Spinal cord (tissue), 10 donors: ENCODE measurements around the gene ELOA2. TPM values are rescaled to one million over a fixed set of nuclear protein-coding genes. Genes with fewer than 3 reads are reported as not detected.
"Not testable (repeated sequence)": the region's sequence is repeated elsewhere in the genome, so short reads cannot be mapped to it uniquely, and the experiment has no call there.

Source experiments
- DNase-seq, 6 donors: peaks; one replicate each; pipeline versions ENCODE4 v3.0.0 to v3.0.0-alpha.2; 2013 to 2015; ENCODE audit warnings: low spot score in 6 of 6, low read depth in 4 of 6
- H3K27ac ChIP-seq: one replicate; pipeline ENCODE4 v1.5.1; 2013; ENCODE audit warnings: low read depth, low read length, control low read depth
- H3K27me3 ChIP-seq: one replicate; pipeline ENCODE4 v1.6.1; 2013; ENCODE audit warnings: low read length; ENCODE audit not compliant: control insufficient read depth, insufficient read depth
- H3K36me3 ChIP-seq: one replicate; pipeline ENCODE4 v1.6.1; 2013; ENCODE audit warnings: low read length; ENCODE audit not compliant: control insufficient read depth, insufficient read depth
- H3K4me1 ChIP-seq: one replicate; pipeline ENCODE4 v1.6.1; 2013; ENCODE audit warnings: low read length; ENCODE audit not compliant: control insufficient read depth, insufficient read depth
- H3K4me3 ChIP-seq: one replicate; pipeline ENCODE4 v1.5.1; 2013; ENCODE audit warnings: low read depth, low read length, control low read depth
- H3K9me3 ChIP-seq: one replicate; pipeline ENCODE4 v1.6.1; 2013; ENCODE audit warnings: low read length; ENCODE audit not compliant: control insufficient read depth, insufficient read depth
- WGBS: methylation state at CpG from one replicate; pipeline ENCODE4 v1.1.5; 2013; ENCODE audit warnings: missing lambda C conversion rate; ENCODE audit not compliant: insufficient coverage; 5-methylcytosine and 5-hydroxymethylcytosine counted together
- polyA plus RNA-seq, 2 donors: library from polyadenylated mRNA; unstranded; fragments of 120-200 nt; gene quantifications; one replicate each; pipeline ENCODE4 v1.2.1, GENCODE V29; 2013; ENCODE audit not compliant: insufficient read length in 2 of 2
- total RNA-seq, 2 donors: library from RNA; depleted of rRNA in 1 of 2; stranded (reverse); fragments of 120-200 nt in 1 of 2; fragments of >200 nt in 1 of 2; gene quantifications; one replicate each; pipeline versions ENCODE4 v1.2.3 to v1.2.4, GENCODE V29; 2013 to 2014
- donor health status: healthy.

ELOA2 gene
- total and polyA plus RNA-seq, 4 donors: 0.06 TPM; not detected in 3

DNA sequence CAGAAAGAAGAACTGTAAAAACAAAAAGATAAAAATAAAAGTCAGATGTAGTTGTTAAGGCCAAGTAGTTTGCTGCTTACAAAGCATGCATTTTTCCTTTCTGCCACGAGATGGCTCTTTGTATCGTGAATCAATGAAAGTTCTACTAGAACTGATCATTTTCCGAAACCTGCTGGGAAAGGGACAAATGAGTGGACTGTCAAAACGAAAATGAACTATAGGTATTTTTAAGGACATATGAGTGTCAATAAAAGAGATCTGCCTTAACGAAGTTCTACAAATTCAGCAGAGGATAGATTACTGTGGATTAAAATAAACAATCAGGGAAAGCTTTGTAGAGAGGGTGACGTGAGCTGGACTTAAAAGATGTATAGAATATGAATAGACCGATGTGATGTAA is 15.0 kb upstream of the ELOA2 start:
- no peak overlapping the region for H3K27ac ChIP-seq
- DNase-seq: peak; percentile 21 to 88 (median 40)
- no peaks in the 10 kb centered on the region for H3K36me3 ChIP-seq
- 40% methylated on average over 6 of the region's 7 CpGs for WGBS
- H3K9me3 ChIP-seq: no peaks in the 10 kb centered on the region
- no peaks in the 10 kb centered on the region for H3K27me3 ChIP-seq
- H3K4me3 ChIP-seq: no peak overlapping the region
- H3K4me1 ChIP-seq: no peaks in the 10 kb centered on the region

GRCh38 chr18:47040982-47041381 is 5.6 kb upstream of the ELOA2 start:
- Histone ChIP-seq H3K27ac (no peak overlapping the region), H3K36me3 (no peaks in the 10 kb centered on the region), H3K9me3 (no peaks in the 10 kb centered on the region), H3K4me1 (no peaks in the 10 kb centered on the region), H3K4me3 (no peak overlapping the region), H3K27me3 (no peaks in the 10 kb centered on the region)
- DNase-seq: no peak
- WGBS: no CpG with 5 or more reads among the region's 6 CpGs

- no CpG with 5 or more reads among the region's 3 CpGs for WGBS
- DNase-seq: peak in 1 of 6 donors; percentile 75
These were observed 1.6 kb upstream of the ELOA2 start for GRCh38 chr18:47036927-47037578.

GRCh38 chr18:47036298-47036874 is 965 bp upstream of the ELOA2 start:
- Histone ChIP-seq H3K27me3 (no peaks in the 10 kb centered on the region), H3K9me3 (no peaks in the 10 kb centered on the region), H3K36me3 (peaks cover 8% of the 10 kb centered on the region), H3K4me3 (no peak overlapping the region), H3K27ac (no peak overlapping the region), H3K4me1 (no peaks in the 10 kb centered on the region)
- DNase-seq: peak in 1 of 6 donors; percentile 64
- no CpG with 5 or more reads among the region's 2 CpGs for WGBS

More at GRCh38 chr18:47036927-47037578, 1.6 kb upstream of the ELOA2 start:
- Histone ChIP-seq H3K4me1 (no peaks in the 10 kb centered on the region), H3K4me3 (no peak overlapping the region), H3K9me3 (no peaks in the 10 kb centered on the region), H3K27me3 (no peaks in the 10 kb centered on the region), H3K36me3 (peaks cover 8% of the 10 kb centered on the region), H3K27ac (no peak overlapping the region)

- not testable (repeated sequence) for H3K27ac ChIP-seq, H3K9me3 ChIP-seq, H3K27me3 ChIP-seq, DNase-seq, H3K36me3 ChIP-seq, H3K4me3 ChIP-seq, H3K4me1 ChIP-seq
- 94% methylated on average over 25 of the region's 28 CpGs for WGBS
These were observed 830 bp downstream of the ELOA2 start for GRCh38 chr18:47034591-47034990.

DNA sequence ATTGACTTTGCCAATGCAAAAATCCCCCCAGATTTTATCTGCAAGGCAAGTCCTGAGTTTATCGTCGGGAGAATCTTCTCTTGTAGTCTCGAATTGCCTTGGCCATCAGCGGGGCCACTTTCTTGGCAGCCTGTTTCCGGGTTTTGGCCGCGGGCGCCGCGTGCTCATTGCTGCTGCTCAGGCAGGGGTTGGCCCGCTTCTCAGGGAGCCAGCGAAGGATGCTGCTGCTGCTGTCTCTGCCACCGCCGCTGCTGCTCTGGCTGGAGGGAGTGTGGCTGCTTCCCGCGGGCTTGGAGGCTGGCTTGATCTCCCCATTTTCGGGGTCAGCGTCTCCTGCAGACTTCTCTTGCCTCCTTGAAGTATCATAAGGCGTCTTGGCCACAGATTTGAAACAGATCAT is 2.5 kb downstream of the ELOA2 start:
- Histone ChIP-seq H3K27me3 (no peaks in the 10 kb centered on the region), H3K9me3 (no peaks in the 10 kb centered on the region), H3K4me1 (no peaks in the 10 kb centered on the region), H3K27ac (no peak overlapping the region), H3K36me3 (peaks cover 8% of the 10 kb centered on the region), H3K4me3 (no peak overlapping the region)
- DNase-seq: no peak
- 87% methylated on average over 19 of the region's 19 CpGs for WGBS

GRCh38 chr18:47030887-47031286 is 4.5 kb downstream of the ELOA2 start:
- H3K9me3 ChIP-seq, H3K27ac ChIP-seq, H3K4me3 ChIP-seq, H3K27me3 ChIP-seq, H3K4me1 ChIP-seq, H3K36me3 ChIP-seq, DNase-seq: not testable (repeated sequence)
- 92% methylated on average over 2 of the region's 12 CpGs for WGBS

GRCh38 chr18:47029684-47030353 is 5.6 kb downstream of the ELOA2 start:
- not testable (repeated sequence) for H3K27ac ChIP-seq, H3K9me3 ChIP-seq, H3K27me3 ChIP-seq, H3K4me3 ChIP-seq, H3K36me3 ChIP-seq, H3K4me1 ChIP-seq, DNase-seq
- no CpG with 5 or more reads among the region's 55 CpGs for WGBS

- not testable (repeated sequence) for DNase-seq, H3K4me1 ChIP-seq, H3K36me3 ChIP-seq, H3K27me3 ChIP-seq, H3K9me3 ChIP-seq, H3K4me3 ChIP-seq, H3K27ac ChIP-seq
- no CpG with 5 or more reads among the region's 29 CpGs for WGBS
These were observed 6.7 kb downstream of the ELOA2 start for GRCh38 chr18:47028738-47029137.
